GM19025 (cell line): Measurements from ENCODE around the gene BNC2.
"Not testable (repeated sequence)": the region's sequence is repeated elsewhere in the genome, so short reads cannot be mapped to it uniquely, and the experiment has no call there.

Experiments
- ATAC-seq: cut with Tn5 transposase; IDR thresholded peaks from one replicate; pipeline ENCODE4 v1.9.1; 2021; ENCODE audit warnings: mild to moderate bottlenecking, low read depth, moderate library complexity; ENCODE audit not compliant: unreplicated experiment

The BNC2 gene

GRCh38 chr9:16870596-16871335, at the start of gene BNC2:
TSS of gene BNC2 (minus strand) at chr9:16870670. CDS start at chr9:16870648, 22 bp downstream.
- ATAC-seq = no peak

- ATAC-seq = no peak
Observed at GRCh38 chr9:16918920-16919319, 48.5 kb upstream of the BNC2 start.

GRCh38 chr9:16915126-16915831, 44.8 kb upstream of the BNC2 start:
- ATAC-seq = no peak

GRCh38 chr9:16912197-16912596, 41.7 kb upstream of the BNC2 start:
- no peak for ATAC-seq

- ATAC-seq = not testable (repeated sequence)
Observed at GRCh38 chr9:16908206-16908605, 37.7 kb upstream of the BNC2 start.

- no peak for ATAC-seq
Observed at GRCh38 chr9:16904655-16905054, 34.2 kb upstream of the BNC2 start.

GRCh38 chr9:16901590-16901989, 31.1 kb upstream of the BNC2 start:
- no peak for ATAC-seq

GRCh38 chr9:16899606-16900005, 29.1 kb upstream of the BNC2 start:
- ATAC-seq = no peak

GRCh38 chr9:16898464-16898863, 28.0 kb upstream of the BNC2 start:
- ATAC-seq = no peak

- ATAC-seq = no peak
Observed at GRCh38 chr9:16888594-16888993, 18.1 kb upstream of the BNC2 start.

GRCh38 chr9:16885931-16886330, 15.5 kb upstream of the BNC2 start:
- no peak for ATAC-seq

- no peak for ATAC-seq
Observed at GRCh38 chr9:16884952-16885513, 14.6 kb upstream of the BNC2 start.

GRCh38 chr9:16884373-16884772, 13.9 kb upstream of the BNC2 start:
- ATAC-seq = no peak

GRCh38 chr9:16883586-16883985, 13.1 kb upstream of the BNC2 start:
- ATAC-seq = no peak

- not testable (repeated sequence) for ATAC-seq
Observed at GRCh38 chr9:16882440-16882839, 12.0 kb upstream of the BNC2 start.

GRCh38 chr9:16879416-16879815, 8.9 kb upstream of the BNC2 start:
- ATAC-seq = no peak

- ATAC-seq = no peak
Observed at GRCh38 chr9:16877256-16877655, 6.8 kb upstream of the BNC2 start.

- ATAC-seq = no peak
Observed at GRCh38 chr9:16873126-16873802, 2.8 kb upstream of the BNC2 start.

GRCh38 chr9:16871336-16872151, 1.1 kb upstream of the BNC2 start:
- no peak for ATAC-seq

- no peak for ATAC-seq
Observed at GRCh38 chr9:16869882-16870595, 431 bp downstream of the BNC2 start.
